DOHH2 (cell line): ENCODE measurements around the gene CATSPERD.

Experiments used
- H3F3A ChIP-seq: fragments of 200-600 bp; sonication (generic), shearing (Covaris generic); 2 replicates; pipeline ENCODE4 v1.6.0; 2016; ENCODE audit warnings: antibody characterized with exemption, mild to moderate bottlenecking; ENCODE audit not compliant: control insufficient read depth, insufficient read depth
- H3K27ac ChIP-seq: fragments of 200-600 bp; sonication (generic); 2 replicates; pipeline ENCODE4 v1.5.1; 2014; ENCODE audit warnings: low read depth, mild to moderate bottlenecking, low read length, moderate library complexity
- H3K27me3 ChIP-seq: fragments of 200-600 bp; sonication (generic); 2 replicates; pipeline ENCODE4 v1.6.1; 2014; ENCODE audit warnings: mild to moderate bottlenecking, low read length, mixed read lengths; ENCODE audit not compliant: control insufficient read depth
- H3K36me3 ChIP-seq: fragments of 200-600 bp; sonication (generic); 2 replicates; pipeline ENCODE4 v1.6.1; 2014; ENCODE audit warnings: mild to moderate bottlenecking, low read length, moderate library complexity, mixed read lengths; ENCODE audit not compliant: control insufficient read depth
- H3K4me1 ChIP-seq: fragments of 200-600 bp; sonication (generic); 2 replicates; pipeline ENCODE4 v1.6.1; 2014; ENCODE audit warnings: mild to moderate bottlenecking, low read length, mixed read lengths; ENCODE audit not compliant: control insufficient read depth
- H3K4me2 ChIP-seq: fragments of 200-600 bp; sonication (generic); 2 replicates; pipeline ENCODE4 v1.6.0; 2014; ENCODE audit warnings: mild to moderate bottlenecking, low read length, moderate library complexity
- H3K4me3 ChIP-seq: fragments of 200-600 bp; sonication (generic); 2 replicates; pipeline ENCODE4 v1.5.1; 2014; ENCODE audit warnings: mild to moderate bottlenecking, low read length, mixed read lengths
- H3K79me2 ChIP-seq: fragments of 200-600 bp; sonication (generic); 2 replicates; pipeline ENCODE4 v1.6.1; 2014; ENCODE audit warnings: mild to moderate bottlenecking, low read length, mixed read lengths; ENCODE audit not compliant: control insufficient read depth
- H3K9me2 ChIP-seq: fragments of 200-600 bp; sonication (generic); replicated peaks from 2 replicates; pipeline ENCODE4 v1.6.1; 2014; ENCODE audit warnings: mild to moderate bottlenecking, low read length, mixed read lengths; ENCODE audit not compliant: control insufficient read depth
- H3K9me3 ChIP-seq: fragments of 200-600 bp; sonication (generic); 2 replicates; pipeline ENCODE4 v1.6.1; 2014; ENCODE audit warnings: antibody characterized with exemption, low read length, mixed read lengths; ENCODE audit not compliant: control insufficient read depth, insufficient read depth
- H4K20me1 ChIP-seq: fragments of 200-600 bp; sonication (generic); 2 replicates; pipeline ENCODE4 v1.6.0; 2014; ENCODE audit warnings: low read depth, mild to moderate bottlenecking, antibody characterized with exemption, low read length, moderate library complexity; ENCODE audit not compliant: control insufficient read depth, insufficient read depth
- CTCF ChIP-seq: fragments of 200-600 bp; sonication (generic); IDR thresholded peaks from one replicate; pipeline ENCODE4 v1.5.1; 2014; ENCODE audit warnings: antibody characterized with exemption, mild to moderate bottlenecking, low read depth, low read length; ENCODE audit not compliant: poor library complexity, severe bottlenecking
- EZH2phosphoT487 ChIP-seq: fragments of 200-600 bp; sonication (generic); IDR thresholded peaks from 2 replicates; pipeline ENCODE4 v1.6.1; 2017; ENCODE audit warnings: borderline replicate concordance, mild to moderate bottlenecking, antibody characterized with exemption, low read length, moderate library complexity, mixed read lengths

CATSPERD gene

GRCh38 chr19:5790559-5791520 is 70.4 kb downstream of the CATSPERD start, which contains the start of gene DUS3L:
DUS3L (minus strand) TSS chr19:5791163; CDS start chr19:5791141, 22 bp downstream.
- Histone ChIP-seq H3F3A (no peaks in the 10 kb centered on the region), H3K79me2 (peaks cover 20% of the 10 kb centered on the region), H3K4me2 (peak within 1 kb of the TSS; percentile 96), H3K4me3 (peak within 1 kb of the TSS; percentile 100), H3K27me3 (no peaks in the 10 kb centered on the region), H4K20me1 (0 out of 2 replicates have a peak, but pooled peaks cover 4% of the 10 kb centered on the region), H3K9me2 (no peaks in the 10 kb centered on the region), H3K4me1 (peaks cover 11% of the 10 kb centered on the region), H3K36me3 (peaks cover 49% of the 10 kb centered on the region), H3K27ac (peak within 1 kb of the TSS; percentile 92), H3K9me3 (no peaks in the 10 kb centered on the region)
- TF ChIP-seq CTCF (no peak), EZH2phosphoT487 (no peak)

- Histone ChIP-seq H3F3A (no peaks in the 10 kb centered on the region), H3K4me3 (no peak overlapping the region), H3K9me2 (no peaks in the 10 kb centered on the region), H3K79me2 (peaks cover 20% of the 10 kb centered on the region), H3K4me1 (peaks cover 11% of the 10 kb centered on the region), H3K9me3 (no peaks in the 10 kb centered on the region), H3K4me2 (no peak overlapping the region), H3K27me3 (no peaks in the 10 kb centered on the region), H4K20me1 (0 out of 2 replicates have a peak, but pooled peaks cover 4% of the 10 kb centered on the region), H3K27ac (no peak overlapping the region), H3K36me3 (peaks cover 35% of the 10 kb centered on the region)
- TF ChIP-seq CTCF: no peak
- TF ChIP-seq EZH2phosphoT487: no peak
Measured at GRCh38 chr19:5792224-5792623, 71.8 kb downstream of the CATSPERD start.

DNA sequence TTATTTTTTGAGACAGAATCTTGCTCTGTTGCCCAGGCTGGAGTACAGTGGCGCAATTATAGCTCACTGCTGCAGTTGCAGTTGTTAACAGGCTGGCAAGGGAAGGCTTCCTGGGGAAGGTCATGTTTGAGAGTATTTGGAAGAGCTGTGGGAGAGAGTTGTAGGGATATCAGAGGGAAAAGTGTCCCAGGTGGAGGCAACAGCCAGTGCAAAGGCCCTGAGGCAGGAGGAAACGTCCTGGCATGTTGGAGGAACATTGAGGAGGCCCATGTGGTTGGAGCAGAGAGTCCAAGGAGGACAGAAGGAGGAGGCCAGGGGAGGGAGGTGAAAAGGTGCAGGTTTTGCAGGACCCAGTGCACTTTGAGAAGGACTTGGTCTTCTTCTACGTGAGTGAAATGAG is 72.8 kb downstream of the CATSPERD start:
- Histone ChIP-seq H3F3A (no peaks in the 10 kb centered on the region), H3K36me3 (peaks cover 25% of the 10 kb centered on the region), H3K4me2 (no peak overlapping the region), H3K4me1 (peaks cover 11% of the 10 kb centered on the region), H3K27ac (no peak overlapping the region), H3K9me2 (no peaks in the 10 kb centered on the region), H4K20me1 (0 out of 2 replicates have a peak, but pooled peaks cover 4% of the 10 kb centered on the region), H3K4me3 (no peak overlapping the region), H3K27me3 (no peaks in the 10 kb centered on the region), H3K79me2 (peaks cover 20% of the 10 kb centered on the region), H3K9me3 (no peaks in the 10 kb centered on the region)
- no peak for TF ChIP-seq CTCF
- TF ChIP-seq EZH2phosphoT487: no peak
